Measurements from ENCODE around the gene ABHD2.

Gene ABHD2

GRCh38 chr15:89161666-89162065 lies 73.4 kb downstream of the ABHD2 start:
- TF ChIP-seq EZH2phosphoT487 (IDR thresholded peaks at IDR 0.05; ENCODE audit: low read depth), result no peak
- no peaks in the 10 kb centered on the region for H3K9me3 ChIP-seq (ENCODE audit: insufficient read depth, low read length)
- no peak overlapping the region for H3K4me3 ChIP-seq (ENCODE audit: low read length)
- no peak overlapping the region for H3K4me2 ChIP-seq (ENCODE audit: low read length)
- H3K9ac ChIP-seq (ENCODE audit: low read length), result no peak overlapping the region
- no peaks in the 10 kb centered on the region for H3K79me2 ChIP-seq (ENCODE audit: low read length)
- H4K20me1 ChIP-seq (ENCODE audit: insufficient read depth, low read length), result no peaks in the 10 kb centered on the region
- H3K27ac ChIP-seq (ENCODE audit: low read length), result no peak overlapping the region
- no peak overlapping the region for H2AFZ ChIP-seq (ENCODE audit: low read depth, low read length)
- H3K27me3 ChIP-seq (ENCODE audit: low read depth, low read length), result no peaks in the 10 kb centered on the region
- H3K4me1 ChIP-seq (ENCODE audit: low read length), result peaks cover under 1% of the 10 kb centered on the region
- H3K36me3 ChIP-seq (replicated peaks; ENCODE audit: low read depth, low read length), result no peaks in the 10 kb centered on the region

GRCh38 chr15:89163271-89164055 lies 75.2 kb downstream of the ABHD2 start:
- Histone ChIP-seq H3K9me3 (ENCODE audit: insufficient read depth, low read length) (no peaks in the 10 kb centered on the region), H3K4me2 (ENCODE audit: low read length) (no peak overlapping the region), H3K27me3 (ENCODE audit: low read depth, low read length) (no peaks in the 10 kb centered on the region), H3K27ac (ENCODE audit: low read length) (no peak overlapping the region), H3K4me1 (ENCODE audit: low read length) (peaks cover 19% of the 10 kb centered on the region), H3K36me3 (replicated peaks; ENCODE audit: low read depth, low read length) (no peaks in the 10 kb centered on the region), H2AFZ (ENCODE audit: low read depth, low read length) (no peak overlapping the region), H3K79me2 (ENCODE audit: low read length) (no peaks in the 10 kb centered on the region), H4K20me1 (ENCODE audit: insufficient read depth, low read length) (no peaks in the 10 kb centered on the region), H3K4me3 (ENCODE audit: low read length) (no peak overlapping the region), H3K9ac (ENCODE audit: low read length) (no peak overlapping the region)
- TF ChIP-seq EZH2phosphoT487 (IDR thresholded peaks at IDR 0.05; ENCODE audit: low read depth) (no peak), CTCF (IDR thresholded peaks at IDR 0.05; ENCODE audit: low read depth, low read length) (no peak)

- Histone ChIP-seq H3K9ac (ENCODE audit: low read length) (no peak overlapping the region), H3K4me1 (ENCODE audit: low read length) (peaks cover 21% of the 10 kb centered on the region), H4K20me1 (ENCODE audit: insufficient read depth, low read length) (no peaks in the 10 kb centered on the region), H3K36me3 (replicated peaks; ENCODE audit: low read depth, low read length) (no peaks in the 10 kb centered on the region), H2AFZ (ENCODE audit: low read depth, low read length) (no peak overlapping the region), H3K9me3 (ENCODE audit: insufficient read depth, low read length) (no peaks in the 10 kb centered on the region), H3K27ac (ENCODE audit: low read length) (no peak overlapping the region), H3K4me2 (ENCODE audit: low read length) (no peak overlapping the region), H3K4me3 (ENCODE audit: low read length) (no peak overlapping the region), H3K27me3 (ENCODE audit: low read depth, low read length) (no peaks in the 10 kb centered on the region), H3K79me2 (ENCODE audit: low read length) (no peaks in the 10 kb centered on the region)
- no peak for TF ChIP-seq CTCF (IDR thresholded peaks at IDR 0.05; ENCODE audit: low read depth, low read length)
- TF ChIP-seq EZH2phosphoT487 (IDR thresholded peaks at IDR 0.05; ENCODE audit: low read depth), result no peak
These were observed 76.5 kb downstream of the ABHD2 start for GRCh38 chr15:89164712-89165211.

- no peaks in the 10 kb centered on the region for H3K79me2 ChIP-seq (ENCODE audit: low read length)
These were observed 77.4 kb downstream of the ABHD2 start for GRCh38 chr15:89165677-89166076.

More at GRCh38 chr15:89165677-89166076, 77.4 kb downstream of the ABHD2 start:
- Histone ChIP-seq H3K27ac (ENCODE audit: low read length) (no peak overlapping the region), H2AFZ (ENCODE audit: low read depth, low read length) (no peak overlapping the region), H3K27me3 (ENCODE audit: low read depth, low read length) (no peaks in the 10 kb centered on the region), H4K20me1 (ENCODE audit: insufficient read depth, low read length) (no peaks in the 10 kb centered on the region), H3K4me1 (ENCODE audit: low read length) (peaks cover 21% of the 10 kb centered on the region), H3K36me3 (replicated peaks; ENCODE audit: low read depth, low read length) (no peaks in the 10 kb centered on the region), H3K4me2 (ENCODE audit: low read length) (no peak overlapping the region), H3K9me3 (ENCODE audit: insufficient read depth, low read length) (no peaks in the 10 kb centered on the region), H3K9ac (ENCODE audit: low read length) (no peak overlapping the region), H3K4me3 (ENCODE audit: low read length) (no peak overlapping the region)
- TF ChIP-seq EZH2phosphoT487 (IDR thresholded peaks at IDR 0.05; ENCODE audit: low read depth) (no peak), CTCF (IDR thresholded peaks at IDR 0.05; ENCODE audit: low read depth, low read length) (no peak)

All from OCI-LY3 (cell line).